Prostate gland (tissue), 2 donors: Measurements from ENCODE around the gene PINLYP.

Experiments
- CTCF ChIP-seq, 4 experiments: fragments of 200-600 bp in 2 of 4; fragments of 450-650 bp in 2 of 4; sonication (generic) in 2 of 4; IDR thresholded peaks; 1 replicate in 3 of 4; 2 replicates in 1 of 4; pipeline ENCODE4 v1.5.1; 2016 to 2019; ENCODE audit warnings: antibody characterized with exemption in 4 of 4, mild to moderate bottlenecking in 2 of 4, moderate library complexity in 2 of 4
- POLR2A ChIP-seq: fragments of 450-650 bp; IDR thresholded peaks from one replicate; pipeline ENCODE4 v1.6.1; 2016; ENCODE audit warnings: antibody characterized with exemption, mild to moderate bottlenecking
- POLR2AphosphoS5 ChIP-seq: sonication (generic); formaldehyde crosslinking; IDR thresholded peaks from one replicate; pipeline ENCODE4 v1.6.1; 2017; ENCODE audit warnings: antibody characterized with exemption

- no peak for TF ChIP-seq CTCF (IDR thresholded peaks at IDR 0.05)
- TF ChIP-seq POLR2A = no peak
- no peak for TF ChIP-seq POLR2AphosphoS5
These were observed 34.3 kb downstream of the PINLYP start for GRCh38 chr19:43609872-43610271.
